SKM-1 treated with dmso at 0.1 percent for 144 hours (cell line): Measurements from ENCODE around the gene ENPEP.
"Not testable (repeated sequence)": the region's sequence is repeated elsewhere in the genome, so short reads cannot be mapped to it uniquely, and the experiment has no call there.

Experiments used
- DNase-seq: peaks from one replicate; lab custom pipeline; 2025; ENCODE audit not compliant: unreplicated experiment; lab: John Stamatoyannopoulos, UW

The ENPEP gene

GRCh38 chr4:110515676-110516075, 39.7 kb downstream of the ENPEP start:
- no peak for DNase-seq

- peak; percentile 70 for DNase-seq
Measured at GRCh38 chr4:110516106-110516922, 40.4 kb downstream of the ENPEP start.

GRCh38 chr4:110518889-110519490, 43.0 kb downstream of the ENPEP start:
- DNase-seq: peak; percentile 9

- no peak for DNase-seq
Measured at GRCh38 chr4:110520886-110521285, 44.9 kb downstream of the ENPEP start.

GRCh38 chr4:110526589-110526988, 50.6 kb downstream of the ENPEP start:
- DNase-seq: no peak

- no peak for DNase-seq
Measured at GRCh38 chr4:110527156-110527555, 51.2 kb downstream of the ENPEP start.

GRCh38 chr4:110532901-110533589, 57.1 kb downstream of the ENPEP start:
- DNase-seq: no peak

GRCh38 chr4:110533590-110533910, 57.6 kb downstream of the ENPEP start:
- no peak for DNase-seq

- peak; percentile 3 for DNase-seq
Measured at GRCh38 chr4:110533940-110534339, 58.0 kb downstream of the ENPEP start.

GRCh38 chr4:110540581-110540980, 64.6 kb downstream of the ENPEP start:
- no peak for DNase-seq

- DNase-seq: no peak
Measured at GRCh38 chr4:110540982-110541451, 65.1 kb downstream of the ENPEP start.

- no peak for DNase-seq
Measured at GRCh38 chr4:110543577-110543976, 67.6 kb downstream of the ENPEP start.

- no peak for DNase-seq
Measured at GRCh38 chr4:110544594-110544993, 68.6 kb downstream of the ENPEP start.

- no peak for DNase-seq
Measured at GRCh38 chr4:110550260-110550659, 74.3 kb downstream of the ENPEP start.

GRCh38 chr4:110553197-110553596, 77.2 kb downstream of the ENPEP start:
- DNase-seq: no peak

GRCh38 chr4:110567214-110567613, 91.3 kb downstream of the ENPEP start:
- DNase-seq: no peak

GRCh38 chr4:110576696-110577095, 100.7 kb downstream of the ENPEP start:
- not testable (repeated sequence) for DNase-seq

GRCh38 chr4:110586131-110586850, 110.3 kb downstream of the ENPEP start:
- peak; percentile 13 for DNase-seq

- DNase-seq: no peak
Measured at GRCh38 chr4:110587666-110588285, 111.8 kb downstream of the ENPEP start.

GRCh38 chr4:110589297-110589696, 113.3 kb downstream of the ENPEP start:
- DNase-seq: no peak

- DNase-seq: no peak
Measured at GRCh38 chr4:110595583-110595982, 119.6 kb downstream of the ENPEP start.
